ENCODE data around the gene PDE7B.

The PDE7B gene

DNA sequence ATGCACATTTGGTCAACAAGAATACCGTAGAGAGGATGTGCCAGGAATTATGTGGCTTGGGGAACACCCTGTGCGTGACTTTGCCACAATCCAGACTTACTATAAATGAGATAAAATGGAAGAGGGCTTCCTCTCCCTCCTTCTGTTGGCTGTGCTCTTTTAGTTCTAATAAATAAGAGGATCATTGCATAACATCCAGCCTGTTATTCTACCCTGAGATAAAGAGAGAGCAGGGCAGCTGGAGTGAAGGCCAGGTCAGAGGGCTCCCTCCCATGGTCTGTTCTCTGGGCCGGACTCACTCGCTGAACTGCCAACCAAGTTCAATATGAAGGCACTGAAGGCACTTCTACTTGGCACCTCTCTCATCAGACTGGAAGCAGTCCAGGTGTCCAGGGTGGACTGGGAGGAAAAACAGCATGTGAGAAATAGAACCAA, 306.9 kb downstream of the PDE7B start:
- DNase-seq = no peak

- peak; percentile 66 for DNase-seq
These were observed 307.5 kb downstream of the PDE7B start for GRCh38 chr6:136158971-136159370.

DNA sequence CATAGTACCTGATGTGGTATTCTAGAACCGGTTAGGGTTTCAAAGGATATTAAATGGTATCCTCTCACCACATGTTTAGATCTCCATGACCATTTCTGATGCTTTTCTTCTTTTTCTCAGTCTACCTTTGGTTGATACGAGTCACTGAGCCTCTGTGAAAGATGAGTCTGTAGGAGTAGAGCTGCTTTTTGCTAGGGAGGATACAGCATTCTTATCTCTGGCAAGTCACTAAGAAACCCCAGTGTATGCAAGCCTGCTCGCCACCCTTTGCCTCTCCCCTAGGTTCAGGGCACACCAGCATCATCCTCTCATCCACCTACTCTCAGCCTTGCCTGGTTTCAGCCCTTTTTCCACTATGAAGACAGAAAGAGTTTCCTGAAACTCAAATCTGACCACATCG, 308.7 kb downstream of the PDE7B start:
- DNase-seq = no peak

DNA sequence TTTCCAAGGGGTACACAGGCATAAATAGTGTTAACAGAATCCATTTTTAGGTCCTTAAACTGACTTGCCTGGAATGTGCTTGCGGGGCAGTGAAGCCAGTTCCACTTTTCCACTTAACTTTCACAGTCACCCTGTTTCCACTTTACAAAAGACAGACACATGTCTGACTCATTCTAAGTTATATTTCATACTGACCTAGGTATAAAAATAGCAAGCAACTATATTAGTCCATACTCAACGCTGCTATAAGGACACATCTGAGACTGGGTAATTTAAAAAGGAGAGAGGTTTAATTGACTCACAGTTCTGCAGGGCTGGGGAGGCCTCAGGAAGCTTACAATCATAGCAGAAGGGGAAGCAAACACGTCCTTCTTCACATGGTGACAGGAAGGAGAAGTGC, 310.4 kb downstream of the PDE7B start:
- no peak for DNase-seq

DNA sequence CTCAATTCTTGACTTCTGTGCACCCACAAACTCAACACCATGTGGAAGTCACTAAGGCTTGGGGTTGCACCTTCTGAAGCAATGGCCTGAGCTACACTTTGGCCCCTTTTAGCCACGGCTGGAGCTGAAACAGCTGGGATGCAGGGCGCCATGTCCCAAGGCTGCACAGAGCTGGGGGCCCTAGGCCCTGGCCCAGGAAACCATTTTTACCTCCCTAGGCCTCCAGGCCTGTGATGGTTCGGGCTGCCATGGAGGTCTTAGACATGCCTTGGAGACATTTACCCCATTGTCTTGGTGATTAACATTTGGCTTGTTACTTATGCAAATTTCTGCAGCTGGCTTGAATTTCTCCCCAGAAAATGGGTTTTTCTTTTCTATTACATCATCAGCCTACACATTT, 311.8 kb downstream of the PDE7B start:
- DNase-seq = no peak

DNA sequence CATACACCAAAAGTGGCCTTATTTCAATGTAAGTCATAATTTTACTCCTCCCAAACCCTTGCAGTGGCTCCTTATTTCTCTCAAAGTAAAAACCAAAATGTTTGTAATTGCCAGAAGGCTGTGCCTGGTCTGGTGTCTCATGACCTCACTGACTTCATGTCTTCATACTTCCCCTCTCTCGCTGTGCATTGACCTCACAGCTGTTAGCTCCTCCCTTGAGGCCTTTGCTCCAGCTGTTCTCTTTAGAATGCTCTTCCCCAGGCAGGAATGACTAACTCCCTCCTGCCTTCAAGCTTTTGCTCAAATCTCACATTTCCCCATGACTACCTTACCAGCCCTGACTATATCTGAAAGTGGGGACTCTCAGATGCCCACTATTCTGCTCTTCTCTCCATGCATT, 315.3 kb downstream of the PDE7B start:
- DNase-seq = no peak

GRCh38 chr6:136169394-136170148, 318.1 kb downstream of the PDE7B start:
- DNase-seq = no peak

DNA sequence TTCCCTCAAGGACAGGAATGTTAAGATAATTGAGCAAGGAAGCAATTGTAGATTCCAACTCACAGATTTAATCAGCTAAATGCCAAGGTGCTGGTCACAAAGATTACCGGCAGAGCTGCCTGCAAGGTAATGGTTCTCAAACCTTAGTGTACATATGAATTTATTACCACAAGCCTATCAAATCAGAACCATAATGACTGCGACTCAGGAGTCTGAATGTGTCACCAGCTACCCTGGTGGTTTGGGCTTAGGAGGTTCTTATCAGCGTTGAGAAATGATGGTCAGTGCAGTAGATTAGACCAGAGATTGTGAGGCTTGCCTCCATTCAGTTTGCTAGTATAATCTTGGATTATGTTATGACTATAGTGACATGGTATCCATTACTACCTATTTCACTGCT, 319.7 kb downstream of the PDE7B start:
- no peak for DNase-seq

GRCh38 chr6:136173519-136174507, 322.3 kb downstream of the PDE7B start:
- DNase-seq = no peak

- no peak for DNase-seq
These were observed 323.0 kb downstream of the PDE7B start for GRCh38 chr6:136174510-136174909.

- no peak for DNase-seq
These were observed 324.4 kb downstream of the PDE7B start for GRCh38 chr6:136175873-136176272.

DNA sequence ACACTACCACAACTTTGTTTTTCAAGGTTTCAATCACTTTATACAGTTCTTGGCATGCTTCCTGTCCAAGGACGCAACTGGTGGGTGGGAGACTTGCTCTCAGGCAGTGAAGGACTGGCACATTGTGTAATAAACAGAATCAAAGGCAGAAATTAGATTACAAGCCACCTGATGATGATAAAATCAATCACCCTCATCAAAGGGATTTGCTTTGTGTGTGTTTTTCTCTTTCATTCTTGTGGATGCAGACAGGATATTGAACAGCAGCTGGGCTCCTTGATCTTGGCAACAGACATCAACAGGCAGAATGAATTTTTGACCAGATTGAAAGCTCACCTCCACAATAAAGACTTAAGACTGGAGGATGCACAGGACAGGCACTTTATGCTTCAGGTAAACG, 327.2 kb downstream of the PDE7B start:
- DNase-seq = no peak

DNA sequence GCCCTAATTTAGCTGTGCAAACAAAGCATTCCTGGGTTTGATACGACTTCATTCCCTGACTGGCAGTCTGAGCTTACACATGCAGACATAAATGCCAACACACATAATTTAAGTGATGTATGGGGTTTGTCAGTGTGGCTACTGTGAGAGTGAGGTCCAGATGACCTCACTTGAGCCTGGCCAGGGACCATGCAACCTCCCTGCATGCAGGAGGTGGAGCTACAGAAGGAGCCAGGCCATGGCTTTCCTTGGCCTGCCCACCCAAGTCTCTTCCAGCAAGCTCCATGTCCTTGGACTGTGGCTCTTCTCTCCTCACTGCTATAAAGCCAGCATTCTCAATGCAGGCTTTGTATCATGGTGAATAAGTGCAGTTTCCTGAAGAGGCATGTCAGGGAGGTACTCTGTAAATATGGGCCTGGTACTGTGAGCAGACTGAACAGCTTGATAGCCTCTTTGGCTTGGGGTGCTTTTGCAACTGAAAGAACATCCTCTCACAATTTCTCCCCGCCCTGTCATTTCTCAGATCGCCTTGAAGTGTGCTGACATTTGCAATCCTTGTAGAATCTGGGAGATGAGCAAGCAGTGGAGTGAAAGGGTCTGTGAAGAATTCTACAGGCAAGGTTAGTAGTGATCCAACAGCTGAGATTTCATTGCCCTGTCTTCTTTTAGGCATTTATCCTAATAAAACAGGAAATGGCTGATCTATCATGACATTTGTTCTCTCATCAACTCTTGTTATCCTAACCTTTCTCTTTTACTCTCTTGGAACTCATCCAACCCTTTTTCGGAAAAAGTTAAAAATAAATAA, 329.4 kb downstream of the PDE7B start:
- no peak for DNase-seq

DNA sequence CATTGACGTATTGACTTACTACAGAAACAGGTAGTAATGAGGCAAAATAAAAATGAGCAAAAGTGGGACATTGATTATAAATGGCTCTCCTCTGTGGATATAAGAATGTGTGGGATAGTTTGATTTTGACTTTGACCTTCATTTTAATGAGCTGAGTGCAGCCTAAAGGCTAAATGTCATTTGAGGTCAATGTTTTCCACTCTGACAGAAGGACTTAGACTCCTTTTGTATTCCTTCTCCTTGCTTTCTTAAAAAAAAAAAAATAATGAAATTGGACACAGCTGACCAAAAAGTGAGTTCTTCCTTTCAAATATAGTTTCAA, 330.0 kb downstream of the PDE7B start:
- no peak for DNase-seq

DNA sequence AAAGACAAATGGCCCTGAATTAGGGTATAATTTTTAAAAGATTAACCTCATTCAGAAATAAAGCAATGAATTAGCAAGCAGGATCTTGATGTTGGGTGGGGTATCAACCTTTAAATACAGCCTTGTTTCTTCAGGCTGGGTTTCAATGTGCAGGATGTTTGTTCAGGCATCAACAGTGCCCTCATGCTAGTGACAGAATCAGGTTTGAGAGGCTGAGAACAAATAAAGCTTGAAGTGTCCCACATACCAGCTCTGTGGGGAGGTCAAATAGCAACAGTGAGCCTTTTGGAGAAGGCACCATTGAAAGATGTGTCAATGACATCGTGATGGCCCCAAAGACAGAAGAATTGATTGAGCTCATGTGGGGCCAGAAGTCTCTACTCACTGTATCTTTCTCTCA, 330.4 kb downstream of the PDE7B start:
- peak; percentile 36 for DNase-seq

GRCh38 chr6:136184738-136185137, 333.2 kb downstream of the PDE7B start:
- no peak for DNase-seq

DNA sequence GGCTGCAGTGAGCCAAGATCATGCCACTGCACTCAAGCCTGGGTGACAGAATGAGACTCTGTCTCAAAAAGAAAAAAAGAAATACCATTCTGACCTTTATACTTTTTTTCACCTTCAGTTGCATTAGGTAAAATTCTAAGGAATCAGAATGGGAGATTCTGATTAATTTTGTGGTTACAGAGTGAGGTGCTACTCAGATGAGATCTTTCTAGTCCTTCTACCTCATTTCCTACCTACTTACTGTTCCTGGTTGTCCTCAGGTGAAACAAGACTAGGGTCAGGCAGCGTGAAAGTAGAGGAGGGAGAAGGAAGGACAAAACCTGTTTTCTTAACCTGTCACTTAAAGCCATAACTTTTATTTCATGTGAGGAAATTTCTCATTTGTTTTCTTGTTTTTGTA, 334.9 kb downstream of the PDE7B start:
- DNase-seq = no peak

DNA sequence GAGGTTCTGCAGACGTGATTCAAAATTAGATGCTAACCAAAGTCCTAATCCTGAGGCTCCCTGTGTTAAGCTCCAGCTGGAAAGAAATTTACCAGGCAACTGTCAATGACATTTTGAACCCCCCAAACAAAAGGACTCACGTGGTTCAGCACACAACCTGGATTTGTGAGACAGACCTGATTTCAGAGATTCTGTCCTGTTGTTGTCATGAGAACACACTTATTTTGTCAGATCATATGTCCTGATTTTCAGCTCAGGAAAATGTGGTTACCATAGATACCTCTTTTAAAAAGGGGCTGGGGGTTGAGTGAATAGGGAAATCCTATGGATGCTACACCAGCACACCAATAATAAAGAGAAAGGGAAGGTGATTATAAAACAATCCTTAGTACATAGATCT, 337.0 kb downstream of the PDE7B start:
- no peak for DNase-seq

GRCh38 chr6:136189104-136189503, 337.6 kb downstream of the PDE7B start:
- DNase-seq = no peak

DNA sequence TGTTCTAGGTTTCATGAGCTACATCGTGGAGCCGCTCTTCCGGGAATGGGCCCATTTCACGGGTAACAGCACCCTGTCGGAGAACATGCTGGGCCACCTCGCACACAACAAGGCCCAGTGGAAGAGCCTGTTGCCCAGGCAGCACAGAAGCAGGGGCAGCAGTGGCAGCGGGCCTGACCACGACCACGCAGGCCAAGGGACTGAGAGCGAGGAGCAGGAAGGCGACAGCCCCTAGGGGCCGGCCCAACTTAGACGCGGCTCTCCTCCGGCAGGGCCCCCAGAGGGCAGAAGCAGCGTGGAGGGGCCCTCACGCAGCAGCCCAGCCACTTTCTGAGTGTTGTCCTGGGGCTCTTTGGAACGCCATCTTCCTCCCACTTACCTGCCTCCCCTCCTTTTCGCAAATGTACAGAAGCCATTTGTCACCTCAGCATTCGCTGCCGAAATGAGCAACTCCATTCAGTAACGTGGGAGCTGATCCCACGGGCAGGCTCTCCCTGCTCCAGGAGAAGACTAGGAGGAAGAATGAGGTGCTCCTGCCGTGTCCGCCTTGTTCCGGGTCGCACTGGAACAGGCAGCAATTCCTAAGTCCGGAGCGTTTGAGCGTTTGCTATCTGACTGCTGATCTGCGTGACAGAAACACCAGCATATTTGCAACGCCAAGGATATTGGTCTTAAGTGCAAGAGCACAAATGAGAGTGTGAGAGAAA, 340.3 kb downstream of the PDE7B start:
- no peak for DNase-seq

- no peak for DNase-seq
These were observed 341.4 kb downstream of the PDE7B start for GRCh38 chr6:136192902-136193301.

DNA sequence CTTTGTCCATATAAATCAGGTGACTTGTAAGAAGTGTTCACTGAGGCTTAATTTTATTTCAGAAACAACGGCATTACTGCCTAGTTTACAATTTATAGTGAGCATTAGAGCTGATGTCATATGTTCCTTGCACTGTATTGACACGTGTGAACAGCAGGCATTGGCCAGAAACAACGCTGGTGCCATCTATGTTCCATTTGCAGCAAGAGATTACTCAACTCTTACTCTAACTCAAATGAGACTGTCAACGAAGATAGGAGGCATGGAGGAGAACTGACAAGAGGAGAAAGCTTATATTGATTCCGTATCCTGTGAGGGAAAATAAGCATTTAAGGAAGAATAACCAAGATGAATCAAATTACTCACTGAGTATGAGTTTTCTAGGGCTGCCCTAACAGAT, 350.2 kb downstream of the PDE7B start:
- DNase-seq = no peak

GRCh38 chr6:136208783-136209182, 357.3 kb downstream of the PDE7B start:
- no peak for DNase-seq
